Spinal cord (tissue), 10 donors: ENCODE measurements around the gene RAMACL. TPM values are rescaled to one million over a fixed set of nuclear protein-coding genes. Genes with fewer than 3 reads are reported as not detected.

Source experiments
- DNase-seq, 6 donors: peaks; one replicate each; pipeline versions ENCODE4 v3.0.0 to v3.0.0-alpha.2; 2013 to 2015; ENCODE audit warnings: low spot score in 6 of 6, low read depth in 4 of 6
- H3K27ac ChIP-seq: one replicate; pipeline ENCODE4 v1.5.1; 2013; ENCODE audit warnings: low read depth, low read length, control low read depth
- H3K27me3 ChIP-seq: one replicate; pipeline ENCODE4 v1.6.1; 2013; ENCODE audit warnings: low read length; ENCODE audit not compliant: control insufficient read depth, insufficient read depth
- H3K36me3 ChIP-seq: one replicate; pipeline ENCODE4 v1.6.1; 2013; ENCODE audit warnings: low read length; ENCODE audit not compliant: control insufficient read depth, insufficient read depth
- H3K4me1 ChIP-seq: one replicate; pipeline ENCODE4 v1.6.1; 2013; ENCODE audit warnings: low read length; ENCODE audit not compliant: control insufficient read depth, insufficient read depth
- H3K4me3 ChIP-seq: one replicate; pipeline ENCODE4 v1.5.1; 2013; ENCODE audit warnings: low read depth, low read length, control low read depth
- H3K9me3 ChIP-seq: one replicate; pipeline ENCODE4 v1.6.1; 2013; ENCODE audit warnings: low read length; ENCODE audit not compliant: control insufficient read depth, insufficient read depth
- WGBS: methylation state at CpG from one replicate; pipeline ENCODE4 v1.1.5; 2013; ENCODE audit warnings: missing lambda C conversion rate; ENCODE audit not compliant: insufficient coverage; 5-methylcytosine and 5-hydroxymethylcytosine counted together
- polyA plus RNA-seq, 2 donors: library from polyadenylated mRNA; unstranded; fragments of 120-200 nt; gene quantifications; one replicate each; pipeline ENCODE4 v1.2.1, GENCODE V29; 2013; ENCODE audit not compliant: insufficient read length in 2 of 2
- total RNA-seq, 2 donors: library from RNA; depleted of rRNA in 1 of 2; stranded (reverse); fragments of 120-200 nt in 1 of 2; fragments of >200 nt in 1 of 2; gene quantifications; one replicate each; pipeline versions ENCODE4 v1.2.3 to v1.2.4, GENCODE V29; 2013 to 2014
- donor health status: healthy.

Gene RAMACL
- total and polyA plus RNA-seq, 4 donors = 0.18 to 1.5 (median 0.89) TPM

GRCh38 chr6:166552600-166552999, 33.9 kb downstream of the RAMACL start:
- Histone ChIP-seq H3K27me3 (no peaks in the 10 kb centered on the region), H3K4me1 (peaks cover 28% of the 10 kb centered on the region), H3K9me3 (no peaks in the 10 kb centered on the region), H3K4me3 (no peak overlapping the region), H3K36me3 (no peaks in the 10 kb centered on the region), H3K27ac (no peak overlapping the region)
- no peak for DNase-seq
- 90% methylated on average over 5 of the region's 7 CpGs for WGBS

- Histone ChIP-seq H3K27ac (no peak overlapping the region), H3K4me1 (peaks cover 24% of the 10 kb centered on the region), H3K27me3 (no peaks in the 10 kb centered on the region), H3K36me3 (no peaks in the 10 kb centered on the region), H3K4me3 (no peak overlapping the region), H3K9me3 (no peaks in the 10 kb centered on the region)
- peak in 2 of 6 donors; percentile 66 to 69 for DNase-seq
- 57% methylated on average over 12 of the region's 16 CpGs for WGBS
Observed at GRCh38 chr6:166551754-166552495, 34.6 kb downstream of the RAMACL start.

- no peak overlapping the region for H3K4me3 ChIP-seq
- no peaks in the 10 kb centered on the region for H3K27me3 ChIP-seq
- H3K27ac ChIP-seq = no peak overlapping the region
- no peak for DNase-seq
- 68% methylated on average over 2 of the region's 6 CpGs for WGBS
- no peaks in the 10 kb centered on the region for H3K36me3 ChIP-seq
- peaks cover 5% of the 10 kb centered on the region for H3K4me1 ChIP-seq
- no peaks in the 10 kb centered on the region for H3K9me3 ChIP-seq
Observed at GRCh38 chr6:166546653-166547052, 39.8 kb downstream of the RAMACL start.

GRCh38 chr6:166545156-166546034, 41.1 kb downstream of the RAMACL start:
- H3K27me3 ChIP-seq = no peaks in the 10 kb centered on the region
- no peak overlapping the region for H3K4me3 ChIP-seq
- H3K4me1 ChIP-seq = peaks cover 3% of the 10 kb centered on the region
- H3K9me3 ChIP-seq = no peaks in the 10 kb centered on the region
- H3K27ac ChIP-seq = no peak overlapping the region
- no peak for DNase-seq
- WGBS = 86% methylated on average over 10 of the region's 19 CpGs
- no peaks in the 10 kb centered on the region for H3K36me3 ChIP-seq

- Histone ChIP-seq H3K27ac (no peak overlapping the region), H3K27me3 (no peaks in the 10 kb centered on the region), H3K4me3 (no peak overlapping the region), H3K36me3 (no peaks in the 10 kb centered on the region), H3K9me3 (no peaks in the 10 kb centered on the region), H3K4me1 (peaks cover 3% of the 10 kb centered on the region)
- DNase-seq = no peak
- WGBS = 95% methylated on average over 8 of the region's 10 CpGs
Observed at GRCh38 chr6:166544296-166544605, 42.2 kb downstream of the RAMACL start.

- no peak overlapping the region for H3K4me3 ChIP-seq
- no peaks in the 10 kb centered on the region for H3K9me3 ChIP-seq
- no peak overlapping the region for H3K27ac ChIP-seq
- 88% methylated on average over 8 of the region's 9 CpGs for WGBS
- no peak for DNase-seq
- H3K27me3 ChIP-seq = no peaks in the 10 kb centered on the region
- H3K36me3 ChIP-seq = no peaks in the 10 kb centered on the region
- peaks cover 3% of the 10 kb centered on the region for H3K4me1 ChIP-seq
Observed at GRCh38 chr6:166543603-166544295, 42.7 kb downstream of the RAMACL start.

- H3K36me3 ChIP-seq = no peaks in the 10 kb centered on the region
- peaks cover 3% of the 10 kb centered on the region for H3K4me1 ChIP-seq
- no peak overlapping the region for H3K27ac ChIP-seq
- H3K9me3 ChIP-seq = no peaks in the 10 kb centered on the region
- H3K4me3 ChIP-seq = no peak overlapping the region
- H3K27me3 ChIP-seq = no peaks in the 10 kb centered on the region
- no peak for DNase-seq
- 40% methylated on average over 2 of the region's 4 CpGs for WGBS
Observed at GRCh38 chr6:166542580-166542912, 43.9 kb downstream of the RAMACL start.

GRCh38 chr6:166541876-166542579, 44.5 kb downstream of the RAMACL start:
- Histone ChIP-seq H3K4me1 (peaks cover 3% of the 10 kb centered on the region), H3K9me3 (no peaks in the 10 kb centered on the region), H3K27me3 (no peaks in the 10 kb centered on the region), H3K27ac (no peak overlapping the region), H3K4me3 (no peak overlapping the region), H3K36me3 (no peaks in the 10 kb centered on the region)
- WGBS = 82% methylated on average over 11 of the region's 12 CpGs
- no peak for DNase-seq

- H3K27me3 ChIP-seq = no peaks in the 10 kb centered on the region
- H3K4me3 ChIP-seq = no peak overlapping the region
- H3K36me3 ChIP-seq = no peaks in the 10 kb centered on the region
- no peaks in the 10 kb centered on the region for H3K9me3 ChIP-seq
- H3K4me1 ChIP-seq = peaks cover 3% of the 10 kb centered on the region
- DNase-seq = no peak
- 86% methylated on average over 12 of the region's 12 CpGs for WGBS
- H3K27ac ChIP-seq = no peak overlapping the region
Observed at GRCh38 chr6:166541366-166541765, 45.1 kb downstream of the RAMACL start.
